Prostate gland (tissue), 2 donors: ENCODE results near the gene PMM2. TPM values are rescaled to one million over a fixed set of nuclear protein-coding genes. Genes with fewer than 3 reads are reported as not detected.

Experiments used
- DNase-seq: peaks from one replicate; pipeline ENCODE4 v3.0.0-alpha.2; 2019; ENCODE audit warnings: low spot score
- H3K27ac ChIP-seq, 2 donors: fragments of 200-600 bp; sonication (generic); 2 replicates each; pipeline ENCODE4 v1.5.1; 2017 to 2019
- H3K27me3 ChIP-seq: fragments of 200-600 bp; sonication (generic); replicated peaks from 2 replicates; pipeline ENCODE4 v1.5.1; 2019; ENCODE audit not compliant: insufficient read depth
- H3K36me3 ChIP-seq, 2 donors: fragments of 200-600 bp; sonication (generic); 1 replicate in 1 of 2; 2 replicates in 1 of 2; pipeline versions ENCODE4 v1.5.1 to v1.8.1; 2017 to 2019
- H3K4me1 ChIP-seq: fragments of 200-600 bp; sonication (generic); replicated peaks from 2 replicates; pipeline ENCODE4 v1.5.1; 2019
- H3K4me3 ChIP-seq, 2 donors: fragments of 200-600 bp; sonication (generic); 2 replicates each; pipeline ENCODE4 v1.5.1; 2017 to 2019
- H3K9me3 ChIP-seq: fragments of 200-600 bp; sonication (generic); 2 replicates; pipeline ENCODE4 v1.5.1; 2017
- POLR2A ChIP-seq: fragments of 450-650 bp; IDR thresholded peaks from one replicate; pipeline ENCODE4 v1.6.1; 2016; ENCODE audit warnings: antibody characterized with exemption, mild to moderate bottlenecking
- POLR2AphosphoS5 ChIP-seq: sonication (generic); formaldehyde crosslinking; IDR thresholded peaks from one replicate; pipeline ENCODE4 v1.6.1; 2017; ENCODE audit warnings: antibody characterized with exemption
- WGBS: methylation state at CpG from one replicate; pipeline ENCODE4 v1.1.5; 2018; 5-methylcytosine and 5-hydroxymethylcytosine counted together
- intact Hi-C: fragments of 100-400 bp; cut with DNase I; formaldehyde crosslinking; loops from one replicate; pipeline ENCODE4 v1.14.2; 2022
- total RNA-seq, 2 donors: library from RNA; depleted of rRNA; stranded (reverse); fragments of >200 nt; gene quantifications; one replicate each; pipeline ENCODE4 v1.1.0, GENCODE V29; 2016
- TF ChIP-seq, protein P1 (sequence below), 4 experiments: fragments of 200-600 bp in 2 of 4; fragments of 450-650 bp in 2 of 4; sonication (generic) in 2 of 4; IDR thresholded peaks; 1 replicate in 3 of 4; 2 replicates in 1 of 4; pipeline ENCODE4 v1.5.1; 2016 to 2019; ENCODE audit warnings: antibody characterized with exemption in 4 of 4, mild to moderate bottlenecking in 2 of 4, moderate library complexity in 2 of 4

PMM2 gene
- total RNA-seq, 2 donors from 2014 or later = 30.6 to 39.2 TPM

DNA sequence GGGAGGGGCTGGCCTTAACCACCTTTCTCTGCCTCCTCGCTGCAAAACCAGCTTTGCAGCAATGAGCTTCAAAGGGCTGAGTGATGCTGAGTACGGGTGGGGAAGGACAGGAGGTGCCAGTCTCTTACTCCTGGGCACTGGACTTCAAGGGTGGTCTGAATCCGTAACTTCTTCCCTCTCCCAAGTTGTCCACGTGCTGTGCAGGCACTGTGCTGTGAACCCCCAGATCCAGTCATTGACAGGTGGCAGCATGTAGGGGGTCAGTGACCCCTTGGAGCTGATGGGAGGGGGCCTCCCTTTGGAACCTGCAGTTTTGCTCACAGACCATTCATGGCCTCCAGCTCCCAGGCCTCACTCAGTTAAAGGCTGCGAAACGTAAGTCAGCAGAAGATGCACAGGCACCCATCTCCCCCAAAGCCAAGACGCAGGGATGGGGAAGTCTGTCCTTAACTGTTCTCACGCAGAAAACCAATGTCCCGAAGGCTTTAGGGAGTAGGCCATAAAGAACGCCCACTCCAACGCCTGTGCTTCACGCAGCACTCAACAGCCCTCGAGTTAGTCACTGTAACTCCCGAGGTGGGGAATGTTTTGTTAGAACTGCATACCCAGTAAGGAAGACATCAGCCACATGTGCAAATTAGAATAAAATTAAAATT, 92.4 kb downstream of the PMM2 start:
- peaks cover 12 to 17% of the 10 kb centered on the region in 2 donors for H3K36me3 ChIP-seq
- WGBS = 76% methylated on average over 14 of the region's 14 CpGs
- no peaks in the 10 kb centered on the region for H3K9me3 ChIP-seq
- no peaks in the 10 kb centered on the region for H3K4me1 ChIP-seq
- intact Hi-C loops = no loop called here
- DNase-seq = no peak
- TF ChIP-seq POLR2A = no peak
- no peak for TF ChIP-seq POLR2AphosphoS5
- TF ChIP-seq, protein P1, sequence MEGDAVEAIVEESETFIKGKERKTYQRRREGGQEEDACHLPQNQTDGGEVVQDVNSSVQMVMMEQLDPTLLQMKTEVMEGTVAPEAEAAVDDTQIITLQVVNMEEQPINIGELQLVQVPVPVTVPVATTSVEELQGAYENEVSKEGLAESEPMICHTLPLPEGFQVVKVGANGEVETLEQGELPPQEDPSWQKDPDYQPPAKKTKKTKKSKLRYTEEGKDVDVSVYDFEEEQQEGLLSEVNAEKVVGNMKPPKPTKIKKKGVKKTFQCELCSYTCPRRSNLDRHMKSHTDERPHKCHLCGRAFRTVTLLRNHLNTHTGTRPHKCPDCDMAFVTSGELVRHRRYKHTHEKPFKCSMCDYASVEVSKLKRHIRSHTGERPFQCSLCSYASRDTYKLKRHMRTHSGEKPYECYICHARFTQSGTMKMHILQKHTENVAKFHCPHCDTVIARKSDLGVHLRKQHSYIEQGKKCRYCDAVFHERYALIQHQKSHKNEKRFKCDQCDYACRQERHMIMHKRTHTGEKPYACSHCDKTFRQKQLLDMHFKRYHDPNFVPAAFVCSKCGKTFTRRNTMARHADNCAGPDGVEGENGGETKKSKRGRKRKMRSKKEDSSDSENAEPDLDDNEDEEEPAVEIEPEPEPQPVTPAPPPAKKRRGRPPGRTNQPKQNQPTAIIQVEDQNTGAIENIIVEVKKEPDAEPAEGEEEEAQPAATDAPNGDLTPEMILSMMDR (IDR thresholded peaks at IDR 0.05) = no peak
- no peak overlapping the region for H3K4me3 ChIP-seq
- no peak overlapping the region for H3K27ac ChIP-seq
- H3K27me3 ChIP-seq = no peaks in the 10 kb centered on the region

DNA sequence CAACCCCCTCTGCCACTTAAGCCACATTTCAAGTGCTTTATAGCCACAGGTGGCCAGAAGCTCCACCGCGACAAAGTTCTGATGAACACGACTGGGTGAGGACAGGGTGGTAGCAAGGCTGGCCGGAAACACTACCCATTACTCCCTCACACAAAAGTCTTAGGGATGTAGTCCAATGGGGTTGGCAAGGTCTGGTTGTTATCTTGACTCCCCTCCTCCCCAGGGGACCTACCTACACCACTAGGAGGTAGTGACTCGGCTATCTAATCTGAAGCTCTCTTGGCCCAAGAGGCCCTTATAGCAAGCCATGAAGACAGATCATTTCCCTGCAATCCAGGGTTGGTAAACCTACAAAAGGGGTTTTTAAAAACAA, 92.9 kb downstream of the PMM2 start:
- Histone ChIP-seq H3K27me3 (no peaks in the 10 kb centered on the region), H3K4me1 (no peaks in the 10 kb centered on the region), H3K27ac (no peak overlapping the region), H3K9me3 (no peaks in the 10 kb centered on the region), H3K36me3 (peaks cover 16 to 18% of the 10 kb centered on the region in 2 donors), H3K4me3 (no peak overlapping the region)
- intact Hi-C loops = no loop called here
- 90% methylated on average over 5 of the region's 5 CpGs for WGBS
- TF ChIP-seq, protein P1 (IDR thresholded peaks at IDR 0.05) = no peak
- no peak for TF ChIP-seq POLR2A
- no peak for TF ChIP-seq POLR2AphosphoS5
- no peak for DNase-seq

DNA sequence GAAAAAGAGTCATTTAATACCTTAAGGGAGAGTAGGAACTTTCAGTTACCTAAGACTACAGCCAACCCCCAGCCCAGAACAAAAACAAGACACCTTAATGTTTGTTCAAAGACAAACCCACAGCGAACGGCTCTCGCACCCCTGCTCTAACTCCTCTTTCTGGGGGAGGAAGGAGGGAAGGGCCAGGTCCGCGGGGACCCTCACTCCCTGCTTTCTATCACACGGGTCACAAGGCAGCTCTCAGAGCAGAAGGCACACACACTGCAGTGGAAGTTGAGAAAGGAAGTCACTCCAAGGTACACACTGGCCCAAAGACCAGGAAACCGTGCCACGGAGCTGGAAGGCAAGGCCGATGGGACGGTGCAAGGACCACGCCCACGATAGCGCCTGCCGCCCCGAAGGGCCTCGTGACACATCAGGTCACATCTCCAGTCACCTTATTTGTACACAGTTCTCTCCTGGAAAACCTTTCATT, 94.5 kb downstream of the PMM2 start:
- Histone ChIP-seq H3K27me3 (no peaks in the 10 kb centered on the region), H3K4me1 (no peaks in the 10 kb centered on the region), H3K27ac (peak overlapping the region; percentile 28 to 33), H3K9me3 (no peaks in the 10 kb centered on the region), H3K36me3 (peaks cover 16 to 30% of the 10 kb centered on the region in 2 donors), H3K4me3 (no peak overlapping the region)
- DNase-seq = no peak
- WGBS = 61% methylated on average over 16 of the region's 16 CpGs
- intact Hi-C loops = no loop called here
- no peak for TF ChIP-seq POLR2AphosphoS5

DNA sequence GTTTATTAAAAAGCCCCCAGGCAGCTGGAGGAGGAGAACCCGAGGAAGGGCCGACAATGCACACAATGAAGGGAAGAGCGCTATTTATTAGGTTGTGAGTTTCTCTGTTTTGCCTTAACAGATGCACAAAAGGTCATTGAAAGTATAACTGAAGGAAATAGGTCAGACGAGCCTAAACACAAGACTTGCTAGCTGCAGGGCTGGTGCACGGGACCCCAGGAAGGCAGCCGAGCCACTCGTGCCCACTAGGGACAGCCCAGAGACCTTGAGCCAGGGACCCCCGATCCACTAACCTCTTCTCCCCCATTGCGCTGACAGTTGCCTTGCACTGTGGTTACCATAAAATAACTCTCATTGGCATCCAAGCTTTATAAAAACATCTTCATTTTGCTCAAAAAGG, 95.8 kb downstream of the PMM2 start:
- no peak for DNase-seq
- Histone ChIP-seq H3K36me3 (peaks cover 23 to 39% of the 10 kb centered on the region in 2 donors), H3K9me3 (no peaks in the 10 kb centered on the region), H3K4me1 (no peaks in the 10 kb centered on the region), H3K4me3 (no peak overlapping the region), H3K27me3 (no peaks in the 10 kb centered on the region), H3K27ac (no peak overlapping the region)
- TF ChIP-seq POLR2AphosphoS5 = no peak
- TF ChIP-seq, protein P1 (IDR thresholded peaks at IDR 0.05) = no peak
- no peak for TF ChIP-seq POLR2A
- 68% methylated on average over 9 of the region's 9 CpGs for WGBS
- intact Hi-C loops = no loop called here

DNA sequence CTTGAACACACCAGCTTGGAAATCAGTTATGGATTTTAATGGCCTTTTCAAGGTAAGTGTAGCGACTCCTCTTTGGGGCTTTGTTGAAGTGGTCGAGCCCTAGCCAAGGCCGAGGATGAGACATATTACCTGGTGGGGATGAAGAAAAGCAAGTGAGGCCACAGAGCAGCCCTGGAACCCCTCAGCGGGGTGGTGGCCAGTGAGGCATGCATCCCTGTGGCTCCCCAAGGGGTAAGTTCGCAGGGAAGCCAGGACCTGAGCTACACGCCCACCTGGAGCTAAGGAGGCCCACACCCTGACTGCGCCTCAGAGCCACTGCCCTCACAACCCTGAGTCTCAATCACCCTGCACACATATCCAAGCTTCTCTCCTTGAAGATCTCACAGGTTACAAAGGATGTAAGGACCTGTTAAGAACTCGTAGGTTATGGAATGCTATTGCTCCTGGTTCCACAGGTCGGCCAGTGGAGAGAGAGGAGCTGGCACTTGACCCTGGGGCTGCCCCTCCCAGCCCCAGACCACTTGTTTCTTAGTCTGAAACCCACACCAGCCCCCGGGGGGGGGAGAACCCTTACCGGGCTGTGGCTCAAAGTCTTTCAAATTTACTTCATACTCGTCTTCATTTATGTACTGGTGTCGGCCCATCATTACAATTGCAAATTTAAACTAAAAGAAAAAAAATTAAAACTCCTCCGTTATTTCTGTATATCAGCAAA, 96.5 kb downstream of the PMM2 start:
- peaks cover 26 to 42% of the 10 kb centered on the region in 2 donors for H3K36me3 ChIP-seq

More for the DNA sequence above, 96.5 kb downstream of the PMM2 start:
- no peak overlapping the region for H3K27ac ChIP-seq
- H3K4me3 ChIP-seq = no peak overlapping the region
- 85% methylated on average over 14 of the region's 14 CpGs for WGBS
- H3K9me3 ChIP-seq = no peaks in the 10 kb centered on the region
- H3K4me1 ChIP-seq = no peaks in the 10 kb centered on the region
- intact Hi-C loops = no loop called here
- H3K27me3 ChIP-seq = no peaks in the 10 kb centered on the region
- TF ChIP-seq, protein P1 (IDR thresholded peaks at IDR 0.05) = no peak
- TF ChIP-seq POLR2A (no peak), POLR2AphosphoS5 (no peak)
- no peak for DNase-seq
